Body of pancreas (tissue), 4 donors: ENCODE data around the gene FAM124A. TPM values are rescaled to one million over a fixed set of nuclear protein-coding genes. Genes with fewer than 3 reads are reported as not detected.

Source experiments
- ATAC-seq: fragments of 150-250 bp; one replicate; pipeline ENCODE4 v1.9.1; 2016
- DNase-seq, 4 donors: peaks; one replicate each; pipeline ENCODE4 v3.0.0-alpha.2; 2019
- H3K27ac ChIP-seq, 4 donors: fragments of 200-600 bp; sonication (generic); 1 replicate in 3 of 4; 2 replicates in 1 of 4; pipeline versions ENCODE4 v1.5.1 to v1.6.1; 2016 to 2019; ENCODE audit warnings: mild to moderate bottlenecking in 1 of 4, mixed read lengths in 1 of 4, moderate library complexity in 1 of 4
- H3K27me3 ChIP-seq, 2 donors: fragments of 200-600 bp; sonication (generic); one replicate each; pipeline ENCODE4 v1.6.0; 2016; ENCODE audit warnings: mild to moderate bottlenecking in 1 of 2
- H3K36me3 ChIP-seq, 2 donors: fragments of 200-600 bp; sonication (generic); replicated peaks in 1 of 2; 2 replicates each; pipeline ENCODE4 v1.5.1; 2016; ENCODE audit warnings: low read depth in 2 of 2; ENCODE audit not compliant: insufficient read depth in 1 of 2
- H3K4me1 ChIP-seq: fragments of 200-600 bp; sonication (generic); one replicate; pipeline ENCODE4 v1.6.0; 2016
- H3K4me3 ChIP-seq, 2 donors: fragments of 200-600 bp; sonication (generic); 1 replicate in 1 of 2; 2 replicates in 1 of 2; pipeline ENCODE4 v1.5.1; 2016 to 2019
- H3K9me3 ChIP-seq, 3 donors: fragments of 200-600 bp; sonication (generic); 1 replicate in 2 of 3; 2 replicates in 1 of 3; pipeline ENCODE4 v1.5.1; 2016
- CTCF ChIP-seq, 7 experiments: fragments of 450-650 bp in 4 of 7; fragments of 200-600 bp in 3 of 7; sonication (generic) in 3 of 7; IDR thresholded peaks; one replicate each; pipeline ENCODE4 v1.5.1; 2016 to 2019; ENCODE audit warnings: antibody characterized with exemption in 7 of 7
- POLR2A ChIP-seq, 3 donors: fragments of 450-650 bp; IDR thresholded peaks; one replicate each; pipeline ENCODE4 v1.6.1; 2016; ENCODE audit warnings: antibody characterized with exemption in 3 of 3, mild to moderate bottlenecking in 2 of 3
- WGBS, 2 donors: methylation state at CpG; one replicate each; pipeline ENCODE4 v1.1.5; 2017; 5-methylcytosine and 5-hydroxymethylcytosine counted together
- intact Hi-C: fragments of 100-400 bp; cut with DNase I; formaldehyde crosslinking; loops from one replicate; pipeline ENCODE4 v1.15.1; 2023
- total RNA-seq, 2 donors: library from RNA; depleted of rRNA; stranded (reverse); fragments of >200 nt; gene quantifications; one replicate each; pipeline ENCODE4 v1.1.0, GENCODE V29; 2016

FAM124A gene
- total RNA-seq, 2 donors from 2014 or later, result 0.78 to 2.0 TPM

- ATAC-seq, result no peak
- H3K4me3 ChIP-seq, result no peak overlapping the region
- no peaks in the 10 kb centered on the region for H3K9me3 ChIP-seq
- no peak overlapping the region for H3K27ac ChIP-seq
- no peak for TF ChIP-seq POLR2A (IDR thresholded peaks at IDR 0.05)
- TF ChIP-seq CTCF (IDR thresholded peaks at IDR 0.05), result no peak
- H3K4me1 ChIP-seq, result no peaks in the 10 kb centered on the region
- H3K36me3 ChIP-seq, result no peaks in the 10 kb centered on the region
- intact Hi-C loops, result no loop called here
- no peak for DNase-seq
- no peaks in the 10 kb centered on the region for H3K27me3 ChIP-seq
- WGBS, 2 donors, result 92 to 97% methylated on average over 2 of the region's 2 CpGs
These were observed 105.8 kb downstream of the FAM124A start for GRCh38 chr13:51327961-51328360.

GRCh38 chr13:51328488-51328887, 106.3 kb downstream of the FAM124A start:
- no peaks in the 10 kb centered on the region for H3K36me3 ChIP-seq
- H3K27ac ChIP-seq, result no peak overlapping the region
- no peak overlapping the region for H3K4me3 ChIP-seq
- TF ChIP-seq POLR2A (IDR thresholded peaks at IDR 0.05) (no peak), CTCF (IDR thresholded peaks at IDR 0.05) (no peak)
- ATAC-seq, result no peak
- DNase-seq, result no peak
- H3K27me3 ChIP-seq, result no peaks in the 10 kb centered on the region
- intact Hi-C loops, result no loop called here
- no peaks in the 10 kb centered on the region for H3K4me1 ChIP-seq
- no peaks in the 10 kb centered on the region for H3K9me3 ChIP-seq
- 54 to 71% methylated on average over 5 to 6 of the region's 6 CpGs for WGBS, 2 donors

- H3K36me3 ChIP-seq, result no peaks in the 10 kb centered on the region
- DNase-seq (no peak), ATAC-seq (no peak)
- no peaks in the 10 kb centered on the region for H3K4me1 ChIP-seq
- H3K27me3 ChIP-seq, result no peaks in the 10 kb centered on the region
- 89 to 97% methylated on average over 3 of the region's 3 CpGs for WGBS, 2 donors
- H3K4me3 ChIP-seq, result no peak overlapping the region
- no peaks in the 10 kb centered on the region for H3K9me3 ChIP-seq
- H3K27ac ChIP-seq, result no peak overlapping the region
- TF ChIP-seq POLR2A (IDR thresholded peaks at IDR 0.05) (no peak), CTCF (IDR thresholded peaks at IDR 0.05) (no peak)
- intact Hi-C loops, result no loop called here
These were observed 107.4 kb downstream of the FAM124A start for GRCh38 chr13:51329606-51330005.

DNA sequence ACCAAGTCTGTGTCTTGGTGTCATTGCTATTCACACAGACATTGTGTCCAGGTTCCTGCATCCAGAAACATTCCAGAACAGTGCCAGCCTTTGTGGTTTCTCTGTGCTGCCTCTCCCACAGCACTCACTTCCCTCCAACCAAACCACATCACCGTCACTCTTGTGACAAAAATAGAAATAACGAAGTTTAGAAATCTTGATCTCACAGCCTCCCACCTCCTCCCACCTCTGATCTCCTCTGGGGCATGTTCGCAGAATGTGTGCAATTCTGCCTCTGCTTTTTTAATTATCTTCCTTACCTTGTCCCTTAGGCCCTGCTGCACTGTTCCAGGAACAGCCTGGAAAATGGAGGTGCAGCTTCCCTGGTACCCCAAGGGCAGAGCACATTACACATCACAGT, 108.6 kb downstream of the FAM124A start:
- H3K4me3 ChIP-seq, result no peak overlapping the region
- 92 to 95% methylated on average over 3 of the region's 3 CpGs for WGBS, 2 donors
- H3K27me3 ChIP-seq, result no peaks in the 10 kb centered on the region
- TF ChIP-seq CTCF (IDR thresholded peaks at IDR 0.05), result no peak
- no peak for TF ChIP-seq POLR2A (IDR thresholded peaks at IDR 0.05)
- no peaks in the 10 kb centered on the region for H3K4me1 ChIP-seq
- intact Hi-C loops, result no loop called here
- DNase-seq, result no peak
- ATAC-seq, result no peak
- no peaks in the 10 kb centered on the region for H3K9me3 ChIP-seq
- no peak overlapping the region for H3K27ac ChIP-seq
- H3K36me3 ChIP-seq, result no peaks in the 10 kb centered on the region

- no peaks in the 10 kb centered on the region for H3K27me3 ChIP-seq
- no peak overlapping the region for H3K4me3 ChIP-seq
- ATAC-seq, result no peak
- no peak for DNase-seq
- intact Hi-C loops, result no loop called here
- no peaks in the 10 kb centered on the region for H3K36me3 ChIP-seq
- 82 to 87% methylated on average over 3 to 6 of the region's 6 CpGs for WGBS, 2 donors
- H3K4me1 ChIP-seq, result peaks cover under 1% of the 10 kb centered on the region
- no peak overlapping the region for H3K27ac ChIP-seq
- TF ChIP-seq CTCF (IDR thresholded peaks at IDR 0.05), result no peak
- TF ChIP-seq POLR2A (IDR thresholded peaks at IDR 0.05), result no peak
- H3K9me3 ChIP-seq, result no peaks in the 10 kb centered on the region
These were observed 109.2 kb downstream of the FAM124A start for GRCh38 chr13:51331354-51331861.
